ENCODE measurements around the gene GGTLC2.

GGTLC2 gene

DNA sequence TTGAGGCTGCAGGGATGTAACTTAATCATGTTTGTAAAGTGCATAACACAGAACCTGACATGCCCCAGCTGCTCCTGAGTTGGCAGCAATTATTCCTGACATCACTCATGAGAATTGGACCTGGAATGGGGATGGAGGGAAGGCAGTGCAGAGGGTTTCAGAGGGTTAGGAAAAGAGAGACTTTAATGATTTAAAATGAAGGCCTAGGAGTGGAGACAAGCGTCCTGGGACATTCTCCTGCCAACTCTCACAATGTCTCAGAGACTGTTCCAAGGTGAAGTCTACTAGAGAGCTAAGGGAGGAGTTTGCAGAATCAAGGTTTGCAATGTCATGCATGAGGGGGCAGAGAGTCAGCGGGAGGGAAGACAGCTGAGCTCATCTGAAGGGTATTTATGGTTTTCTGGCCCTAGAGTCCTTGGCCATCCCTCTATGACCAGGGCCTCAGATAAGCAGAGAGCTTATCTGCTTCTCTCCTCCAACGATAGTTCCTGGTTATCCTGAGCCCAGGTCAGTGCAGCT, 36.9 kb downstream of the GGTLC2 start:
- TF ChIP-seq EZH2phosphoT487 (conservative IDR thresholded peaks at IDR 0.05; ENCODE audit: low read length): no peak
- TF ChIP-seq, protein P1, sequence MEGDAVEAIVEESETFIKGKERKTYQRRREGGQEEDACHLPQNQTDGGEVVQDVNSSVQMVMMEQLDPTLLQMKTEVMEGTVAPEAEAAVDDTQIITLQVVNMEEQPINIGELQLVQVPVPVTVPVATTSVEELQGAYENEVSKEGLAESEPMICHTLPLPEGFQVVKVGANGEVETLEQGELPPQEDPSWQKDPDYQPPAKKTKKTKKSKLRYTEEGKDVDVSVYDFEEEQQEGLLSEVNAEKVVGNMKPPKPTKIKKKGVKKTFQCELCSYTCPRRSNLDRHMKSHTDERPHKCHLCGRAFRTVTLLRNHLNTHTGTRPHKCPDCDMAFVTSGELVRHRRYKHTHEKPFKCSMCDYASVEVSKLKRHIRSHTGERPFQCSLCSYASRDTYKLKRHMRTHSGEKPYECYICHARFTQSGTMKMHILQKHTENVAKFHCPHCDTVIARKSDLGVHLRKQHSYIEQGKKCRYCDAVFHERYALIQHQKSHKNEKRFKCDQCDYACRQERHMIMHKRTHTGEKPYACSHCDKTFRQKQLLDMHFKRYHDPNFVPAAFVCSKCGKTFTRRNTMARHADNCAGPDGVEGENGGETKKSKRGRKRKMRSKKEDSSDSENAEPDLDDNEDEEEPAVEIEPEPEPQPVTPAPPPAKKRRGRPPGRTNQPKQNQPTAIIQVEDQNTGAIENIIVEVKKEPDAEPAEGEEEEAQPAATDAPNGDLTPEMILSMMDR (IDR thresholded peaks at IDR 0.05; ENCODE audit: insufficient read depth, low read length, poor library complexity, severe bottlenecking): no peak
- H3K27ac ChIP-seq (ENCODE audit: low read depth, low read length): no peak overlapping the region
- no peaks in the 10 kb centered on the region for H3K36me3 ChIP-seq (ENCODE audit: low read length)
- H2AFZ ChIP-seq (ENCODE audit: low read depth, low read length, severe bottlenecking): no peak overlapping the region
- no peak overlapping the region for H3K4me3 ChIP-seq (ENCODE audit: insufficient read depth, low read length, poor library complexity, severe bottlenecking)
- no peaks in the 10 kb centered on the region for H4K20me1 ChIP-seq (ENCODE audit: low read depth, low read length)
- H3K9me2 ChIP-seq (replicated peaks; ENCODE audit: insufficient read depth, low read length): no peaks in the 10 kb centered on the region
- H3F3A ChIP-seq (ENCODE audit: insufficient read depth): no peaks in the 10 kb centered on the region
- no peaks in the 10 kb centered on the region for H3K79me2 ChIP-seq (ENCODE audit: insufficient read depth, low read length)
- H3K9me3 ChIP-seq (ENCODE audit: insufficient read depth, low read length): no peaks in the 10 kb centered on the region
- no peak overlapping the region for H3K9ac ChIP-seq (ENCODE audit: low read length)
- H3K27me3 ChIP-seq (ENCODE audit: low read length): no peaks in the 10 kb centered on the region
- H3K4me2 ChIP-seq (ENCODE audit: low read depth, low read length, poor library complexity, severe bottlenecking): no peak overlapping the region

DNA sequence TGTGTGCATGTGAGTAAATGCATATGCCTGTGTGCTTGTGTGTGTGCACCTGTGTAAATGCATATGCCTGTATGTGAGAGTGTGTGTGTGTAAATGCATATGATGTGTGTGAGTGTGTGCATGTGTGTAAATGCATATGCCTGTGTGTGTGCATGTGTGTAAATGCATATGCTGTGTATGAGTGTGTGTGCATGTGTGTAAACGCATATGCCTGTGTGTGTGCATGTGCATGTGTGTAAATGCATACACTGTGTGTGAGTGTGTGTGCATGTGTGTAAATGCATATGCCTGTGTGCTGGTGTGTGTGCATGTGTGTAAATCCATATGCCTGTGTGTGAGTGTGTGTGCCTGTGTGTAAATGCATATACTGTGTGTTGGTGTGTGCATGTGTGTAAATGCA, 37.8 kb downstream of the GGTLC2 start:
- H3K9me2 ChIP-seq (replicated peaks; ENCODE audit: insufficient read depth, low read length): no peaks in the 10 kb centered on the region
- TF ChIP-seq, protein P1 (IDR thresholded peaks at IDR 0.05; ENCODE audit: insufficient read depth, low read length, poor library complexity, severe bottlenecking): no peak
- TF ChIP-seq EZH2phosphoT487 (conservative IDR thresholded peaks at IDR 0.05; ENCODE audit: low read length): no peak
- H2AFZ ChIP-seq (ENCODE audit: low read depth, low read length, severe bottlenecking): no peak overlapping the region

GRCh38 chr22:22682807-22683667, 38.6 kb downstream of the GGTLC2 start:
- Histone ChIP-seq H3K9me2 (replicated peaks; ENCODE audit: insufficient read depth, low read length) (no peaks in the 10 kb centered on the region), H3K27ac (ENCODE audit: low read depth, low read length) (no peak overlapping the region), H3K4me2 (ENCODE audit: low read depth, low read length, poor library complexity, severe bottlenecking) (no peak overlapping the region), H3K27me3 (ENCODE audit: low read length) (no peaks in the 10 kb centered on the region), H3K9ac (ENCODE audit: low read length) (no peak overlapping the region), H3K79me2 (ENCODE audit: insufficient read depth, low read length) (no peaks in the 10 kb centered on the region), H4K20me1 (ENCODE audit: low read depth, low read length) (no peaks in the 10 kb centered on the region), H3F3A (ENCODE audit: insufficient read depth) (no peaks in the 10 kb centered on the region), H3K4me3 (ENCODE audit: insufficient read depth, low read length, poor library complexity, severe bottlenecking) (no peak overlapping the region), H3K9me3 (ENCODE audit: insufficient read depth, low read length) (no peaks in the 10 kb centered on the region), H2AFZ (ENCODE audit: low read depth, low read length, severe bottlenecking) (no peak overlapping the region), H3K36me3 (ENCODE audit: low read length) (no peaks in the 10 kb centered on the region)
- TF ChIP-seq EZH2phosphoT487 (conservative IDR thresholded peaks at IDR 0.05; ENCODE audit: low read length): no peak
- TF ChIP-seq, protein P1 (IDR thresholded peaks at IDR 0.05; ENCODE audit: insufficient read depth, low read length, poor library complexity, severe bottlenecking): no peak

More for the DNA sequence above, 37.8 kb downstream of the GGTLC2 start:
- no peak overlapping the region for H3K4me2 ChIP-seq (ENCODE audit: low read depth, low read length, poor library complexity, severe bottlenecking)
- no peaks in the 10 kb centered on the region for H3K36me3 ChIP-seq (ENCODE audit: low read length)
- H3K79me2 ChIP-seq (ENCODE audit: insufficient read depth, low read length): no peaks in the 10 kb centered on the region
- H3K9me3 ChIP-seq (ENCODE audit: insufficient read depth, low read length): no peaks in the 10 kb centered on the region
- no peak overlapping the region for H3K4me3 ChIP-seq (ENCODE audit: insufficient read depth, low read length, poor library complexity, severe bottlenecking)
- H3K27ac ChIP-seq (ENCODE audit: low read depth, low read length): no peak overlapping the region
- H4K20me1 ChIP-seq (ENCODE audit: low read depth, low read length): no peaks in the 10 kb centered on the region
- no peaks in the 10 kb centered on the region for H3F3A ChIP-seq (ENCODE audit: insufficient read depth)
- no peaks in the 10 kb centered on the region for H3K27me3 ChIP-seq (ENCODE audit: low read length)
- no peak overlapping the region for H3K9ac ChIP-seq (ENCODE audit: low read length)

Measured in SU-DHL-6 (cell line).